GF-D8 (cell line): ENCODE measurements around the gene DDTL.
"Not testable (repeated sequence)": the region's sequence is repeated elsewhere in the genome, so short reads cannot be mapped to it uniquely, and the experiment has no call there.

Experiments used
- DNase-seq: peaks from one replicate; lab custom pipeline; 2025; lab: John Stamatoyannopoulos, UW

The DDTL gene

DNA sequence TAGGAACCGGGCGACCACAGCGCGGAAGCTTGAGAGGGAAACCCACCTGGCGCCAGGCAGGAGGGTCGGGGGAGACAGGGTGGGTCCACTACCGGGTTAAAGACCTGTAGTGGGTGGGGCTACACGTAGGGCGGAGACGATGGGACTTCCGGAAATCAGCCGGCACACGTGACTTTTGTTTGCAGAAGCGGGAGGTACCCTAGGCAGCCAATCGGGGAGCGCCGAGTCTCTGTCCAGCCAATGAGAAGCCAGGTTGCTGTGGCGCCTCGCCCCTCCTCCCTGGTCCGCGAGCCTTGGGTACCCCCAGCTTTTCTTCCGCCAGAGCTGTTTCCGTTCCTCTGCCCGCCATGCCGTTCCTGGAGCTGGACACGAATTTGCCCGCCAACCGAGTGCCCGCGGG, at the start of gene DDTL:
Gene DDTL (plus strand): TSS at position 321 of the 400 bp plus-strand sequence. CDS start 27 bp downstream, at position 348.
- DNase-seq, result not testable (repeated sequence)

DNA sequence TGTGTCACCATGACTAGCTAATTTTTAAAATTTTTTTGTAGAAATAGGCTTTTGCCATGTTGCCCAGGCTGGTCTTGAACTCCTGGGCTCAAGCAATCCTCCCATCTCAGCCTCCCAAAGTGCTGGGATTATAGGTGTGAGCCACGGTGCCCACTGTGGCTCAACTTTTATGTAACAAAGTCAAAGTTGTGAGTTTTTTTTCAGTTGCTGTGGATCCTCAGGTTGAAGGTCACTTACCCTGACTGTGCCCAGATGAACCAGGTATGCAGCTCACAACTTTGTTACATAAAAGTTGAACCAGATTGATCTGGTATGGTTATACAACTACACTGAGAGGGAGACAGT, 46.4 kb upstream of the DDTL start:
- DNase-seq, result not testable (repeated sequence)

GRCh38 chr22:23921586-23922201, 45.0 kb upstream of the DDTL start:
- not testable (repeated sequence) for DNase-seq

DNA sequence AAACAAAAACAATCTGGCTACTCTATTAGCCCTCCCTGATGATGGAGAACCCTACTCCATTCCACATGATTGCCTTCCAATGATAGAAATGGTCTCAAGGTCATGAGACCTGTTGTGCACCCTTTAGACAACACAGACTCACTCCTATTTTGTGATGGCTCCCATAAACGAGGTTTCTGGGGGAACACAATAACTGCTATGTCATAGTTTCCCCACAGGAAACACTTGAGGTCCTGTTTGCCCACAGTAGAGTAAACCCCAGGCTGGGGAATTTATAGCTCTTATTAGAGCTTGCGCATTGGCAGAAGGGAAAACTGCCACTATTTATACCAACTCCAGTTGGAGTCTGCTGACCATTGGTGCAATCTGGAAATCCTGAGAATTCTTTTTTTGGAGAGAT, 43.8 kb upstream of the DDTL start:
- DNase-seq, result no peak

GRCh38 chr22:23925020-23925606, 41.6 kb upstream of the DDTL start:
- no peak for DNase-seq

- DNase-seq, result no peak
Measured at GRCh38 chr22:23926561-23926960, 40.1 kb upstream of the DDTL start.

DNA sequence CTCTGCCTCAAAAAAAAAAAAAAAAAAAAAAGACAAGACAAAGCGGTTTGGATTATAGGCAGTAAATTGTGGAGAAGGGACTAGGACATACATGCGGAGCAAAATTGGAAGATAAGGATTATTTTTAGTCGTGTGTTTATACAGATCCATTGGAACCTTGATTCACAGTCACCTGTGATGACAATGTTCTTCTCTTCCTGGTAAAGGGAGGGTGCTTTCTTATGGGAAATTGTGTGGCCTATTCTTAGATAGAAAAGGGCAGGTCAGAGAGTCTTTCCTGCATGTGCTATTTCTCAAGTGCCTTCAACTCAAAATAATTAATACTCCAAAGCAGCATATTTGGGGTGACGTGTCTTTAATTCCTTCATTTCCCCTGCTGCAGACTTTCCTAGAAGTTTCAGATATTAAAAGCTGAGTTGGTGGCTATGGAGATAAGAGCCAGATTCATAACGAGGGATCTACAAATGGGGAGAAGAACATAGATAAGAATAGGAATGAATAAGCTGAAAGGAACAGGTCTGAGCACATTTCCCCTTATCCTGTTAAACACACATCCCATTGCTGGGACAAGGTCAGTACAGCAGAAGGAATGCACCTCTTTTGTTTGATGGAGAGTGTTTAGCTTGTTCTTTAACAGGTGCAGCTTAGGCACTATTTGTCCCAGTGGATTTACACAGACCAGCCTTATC, 28.2 kb upstream of the DDTL start:
- no peak for DNase-seq

GRCh38 chr22:23939017-23939357, 27.7 kb upstream of the DDTL start:
- no peak for DNase-seq

DNA sequence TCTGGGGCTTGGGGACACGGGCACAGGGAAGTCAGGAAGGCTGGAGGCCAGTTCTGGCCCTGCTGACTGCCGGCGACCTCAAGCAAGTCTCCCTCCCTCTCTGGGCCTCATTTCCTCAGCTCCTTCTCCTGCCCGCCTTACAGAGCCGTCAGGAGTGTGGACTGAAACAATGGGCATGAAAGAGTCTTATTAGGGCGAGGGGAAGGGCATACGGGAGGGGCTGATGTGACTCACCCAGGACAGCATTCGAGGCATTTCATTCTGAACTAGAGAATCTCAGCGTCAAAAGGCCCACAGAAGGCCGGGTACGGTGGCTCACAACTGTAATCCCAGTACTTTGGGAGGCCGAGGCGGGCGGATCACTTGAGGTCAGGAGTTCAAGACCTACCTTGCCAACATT, 26.5 kb upstream of the DDTL start:
- not testable (repeated sequence) for DNase-seq

GRCh38 chr22:23947391-23947790, 19.3 kb upstream of the DDTL start:
- not testable (repeated sequence) for DNase-seq

DNA sequence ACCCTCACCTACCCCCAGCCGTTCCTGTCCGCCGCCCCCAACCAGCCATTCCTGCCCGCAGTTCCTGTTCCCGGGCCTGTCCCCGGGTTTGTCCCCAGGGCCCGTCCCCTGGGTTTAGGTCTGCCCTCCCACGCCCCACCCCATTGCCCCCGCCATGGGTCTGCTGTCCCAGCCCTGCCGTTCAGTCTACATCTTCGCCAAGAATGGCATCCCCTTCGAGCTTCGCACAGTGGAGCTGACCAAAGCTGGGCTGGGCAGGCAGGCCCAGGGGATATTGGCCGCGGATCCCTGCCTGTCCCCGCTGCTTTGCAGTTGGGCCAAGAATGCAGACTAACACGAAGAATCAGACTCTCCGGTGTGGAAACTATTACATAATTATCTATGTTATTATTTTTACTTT, 16.9 kb upstream of the DDTL start:
- DNase-seq, result not testable (repeated sequence)

GRCh38 chr22:23951383-23951782, 15.3 kb upstream of the DDTL start:
- not testable (repeated sequence) for DNase-seq

GRCh38 chr22:23952794-23953405, 13.8 kb upstream of the DDTL start:
- DNase-seq, result not testable (repeated sequence)

DNA sequence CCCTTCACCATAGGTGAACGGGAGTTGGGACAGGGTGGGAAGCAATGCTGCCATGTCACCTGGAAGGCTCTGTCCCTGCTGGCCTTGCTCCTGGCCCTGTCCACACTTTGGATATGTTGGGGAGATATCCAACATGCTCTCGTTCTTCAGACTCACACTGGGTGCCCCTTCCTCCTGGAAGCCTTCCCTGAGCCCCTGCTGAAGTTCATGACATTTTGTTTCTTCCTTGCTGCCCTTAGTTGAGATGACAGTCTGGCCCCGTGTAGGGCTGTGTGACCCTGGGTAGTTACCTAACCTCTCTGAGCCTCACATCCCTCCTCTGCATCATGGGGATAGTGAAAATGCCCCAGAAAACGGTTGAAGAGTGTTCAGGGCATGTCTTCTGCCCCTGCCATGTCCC, 13.2 kb upstream of the DDTL start:
- DNase-seq, result not testable (repeated sequence)

GRCh38 chr22:23954193-23954990, 12.3 kb upstream of the DDTL start:
- DNase-seq, result not testable (repeated sequence)

DNA sequence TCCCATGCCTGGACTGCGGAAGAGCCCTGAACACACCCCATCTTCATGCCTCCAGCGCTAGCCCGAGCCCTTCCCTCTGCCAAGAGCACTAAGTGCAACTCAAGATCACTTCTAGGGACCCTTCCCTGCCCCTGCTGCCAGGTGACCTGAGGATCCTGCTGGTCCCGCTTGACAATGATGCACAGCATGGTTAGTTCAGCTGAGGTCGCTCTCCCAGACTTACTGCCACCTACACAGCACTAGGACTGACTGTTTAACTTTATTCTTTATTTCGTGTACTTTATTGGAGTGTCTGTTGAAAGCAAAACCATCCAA, 11.7 kb upstream of the DDTL start:
- DNase-seq, result not testable (repeated sequence)

DNA sequence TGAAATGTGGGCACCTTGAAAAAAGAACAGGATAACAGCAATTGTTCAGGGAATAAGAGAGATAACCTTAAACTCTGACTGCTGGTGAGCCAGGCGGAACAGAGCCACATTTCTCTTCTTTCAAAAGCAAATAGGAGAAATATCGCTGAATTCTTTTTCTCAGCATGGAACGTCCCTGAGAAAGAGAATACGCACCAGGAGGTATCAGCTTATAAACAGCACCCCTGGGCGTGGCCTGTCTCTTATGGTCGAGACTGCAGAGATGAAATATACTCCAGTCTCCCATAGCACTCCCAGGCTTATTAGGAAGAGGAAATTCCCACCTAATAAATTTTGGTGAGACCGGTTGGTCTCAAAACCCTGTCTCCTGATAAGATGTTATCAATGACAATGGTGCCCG, 10.8 kb upstream of the DDTL start:
- not testable (repeated sequence) for DNase-seq

GRCh38 chr22:23956301-23956900, 10.3 kb upstream of the DDTL start:
- peak; percentile 17 for DNase-seq

DNA sequence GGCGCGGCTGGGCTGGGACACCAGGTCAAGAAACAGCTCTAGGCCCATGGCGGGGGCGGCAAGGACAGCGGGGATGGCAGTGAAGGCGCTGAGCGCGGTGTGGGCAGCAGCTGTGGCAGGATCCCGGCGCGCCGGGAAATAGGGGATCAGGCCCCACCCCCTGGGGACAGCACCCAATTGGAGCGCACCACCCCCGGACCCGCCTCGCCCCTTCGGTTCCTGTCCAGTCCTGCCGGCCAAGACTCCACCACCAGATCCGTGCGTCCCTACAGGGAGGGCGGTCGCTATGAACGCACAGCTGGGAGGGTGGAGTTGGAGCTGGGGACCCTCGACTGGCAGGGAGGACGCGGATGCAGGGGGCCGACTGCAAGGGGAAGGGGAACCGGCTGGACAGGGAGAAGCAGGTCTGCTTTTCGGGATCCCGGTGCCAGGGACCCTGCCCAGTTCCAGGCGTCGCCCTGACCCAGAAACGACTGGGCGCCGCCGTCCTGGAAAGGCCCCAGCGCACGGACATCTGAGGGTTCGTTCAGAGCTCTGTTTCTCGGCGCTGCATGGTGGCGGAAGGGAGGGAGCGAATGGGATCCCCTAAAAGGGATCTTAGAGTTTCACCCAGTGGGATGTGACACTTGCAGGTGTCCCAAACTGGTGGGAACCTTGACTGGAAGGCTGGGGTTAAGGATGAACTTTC, 5.5 kb upstream of the DDTL start, which contains the start of gene GSTT2B:
Gene GSTT2B (minus strand): TSS at position 112 of the 688 bp plus-strand sequence. CDS start 64 bp downstream, at position 48.
- not testable (repeated sequence) for DNase-seq

- DNase-seq, result not testable (repeated sequence)
Measured at GRCh38 chr22:23966094-23966493, 594 bp upstream of the DDTL start.

GRCh38 chr22:23969071-23969470, 2.4 kb downstream of the DDTL start:
- no peak for DNase-seq
